GM20431 (cell line): Measurements from ENCODE around the gene DTNBP1.

Experiments used
- in situ Hi-C: fragments of 300-500 bp; cut with MseI, MboI; formaldehyde crosslinking; loops from one replicate; pipeline ENCODE4 v1.15.0; 2020; ENCODE audit warnings: low sequenced_read_pairs; ENCODE audit not compliant: unreplicated experiment

The DTNBP1 gene

GRCh38 chr6:15598273-15598798 lies 64.5 kb downstream of the DTNBP1 start:
- in situ Hi-C loops: no loop called here

- in situ Hi-C loops: no loop called here
Observed at GRCh38 chr6:15596186-15596896, 66.5 kb downstream of the DTNBP1 start.

- in situ Hi-C loops: no loop called here
Observed at GRCh38 chr6:15595461-15596173, 67.2 kb downstream of the DTNBP1 start.

- in situ Hi-C loops: no loop called here
Observed at GRCh38 chr6:15594512-15595259, 68.1 kb downstream of the DTNBP1 start.

GRCh38 chr6:15593798-15594197 lies 69.0 kb downstream of the DTNBP1 start:
- in situ Hi-C loops: no loop called here

- in situ Hi-C loops: no loop called here
Observed at GRCh38 chr6:15592610-15593009, 70.2 kb downstream of the DTNBP1 start.

GRCh38 chr6:15588971-15589634 lies 73.7 kb downstream of the DTNBP1 start:
- in situ Hi-C loops: no loop called here

GRCh38 chr6:15586503-15586902 lies 76.3 kb downstream of the DTNBP1 start:
- in situ Hi-C loops: no loop called here

GRCh38 chr6:15585760-15586214 lies 77.0 kb downstream of the DTNBP1 start:
- in situ Hi-C loops: no loop called here

- in situ Hi-C loops: no loop called here
Observed at GRCh38 chr6:15582499-15582898, 80.3 kb downstream of the DTNBP1 start.

- in situ Hi-C loops: no loop called here
Observed at GRCh38 chr6:15581751-15582150, 81.1 kb downstream of the DTNBP1 start.

- in situ Hi-C loops: no loop called here
Observed at GRCh38 chr6:15580326-15580725, 82.5 kb downstream of the DTNBP1 start.

GRCh38 chr6:15578716-15579391 lies 84.0 kb downstream of the DTNBP1 start:
- in situ Hi-C loops: no loop called here

- in situ Hi-C loops: no loop called here
Observed at GRCh38 chr6:15577550-15578171, 85.2 kb downstream of the DTNBP1 start.

GRCh38 chr6:15577106-15577505 lies 85.7 kb downstream of the DTNBP1 start:
- in situ Hi-C loops: no loop called here

GRCh38 chr6:15575357-15576033 lies 87.3 kb downstream of the DTNBP1 start:
- in situ Hi-C loops: no loop called here

- in situ Hi-C loops: no loop called here
Observed at GRCh38 chr6:15574486-15574885, 88.3 kb downstream of the DTNBP1 start.

- in situ Hi-C loops: no loop called here
Observed at GRCh38 chr6:15574023-15574422, 88.8 kb downstream of the DTNBP1 start.

- in situ Hi-C loops: no loop called here
Observed at GRCh38 chr6:15573384-15573783, 89.4 kb downstream of the DTNBP1 start.
